ENCODE measurements around the gene CCNYL1.

GRCh38 chr2:207704078-207704477 lies 7.4 kb upstream of the CCNYL1 start:
- no peak for TF ChIP-seq CTCF (IDR thresholded peaks at IDR 0.05; ENCODE audit: poor library complexity, severe bottlenecking)
- TF ChIP-seq POLR2AphosphoS5 (IDR thresholded peaks at IDR 0.05), result no peak
- no peak for TF ChIP-seq MXI1 (conservative IDR thresholded peaks at IDR 0.05; ENCODE audit: poor library complexity, severe bottlenecking)

Data from neural cell (in vitro differentiated cells).